Neural cell (in vitro differentiated cells): ENCODE results near the gene LRRC8C.

Source experiments
- POLR2AphosphoS5 ChIP-seq: IDR thresholded peaks from 2 replicates; pipeline ENCODE4 v1.6.1; 2012
- TAF1 ChIP-seq: IDR thresholded peaks from 2 replicates; pipeline ENCODE4 v1.6.1; 2012; ENCODE audit warnings: low read depth
- TF ChIP-seq, protein P1 (sequence below): fragments of 450-650 bp; IDR thresholded peaks from 2 replicates; pipeline ENCODE4 v1.5.1; 2014; ENCODE audit warnings: antibody characterized with exemption, mild to moderate bottlenecking, moderate library complexity; ENCODE audit not compliant: poor library complexity, severe bottlenecking

DNA sequence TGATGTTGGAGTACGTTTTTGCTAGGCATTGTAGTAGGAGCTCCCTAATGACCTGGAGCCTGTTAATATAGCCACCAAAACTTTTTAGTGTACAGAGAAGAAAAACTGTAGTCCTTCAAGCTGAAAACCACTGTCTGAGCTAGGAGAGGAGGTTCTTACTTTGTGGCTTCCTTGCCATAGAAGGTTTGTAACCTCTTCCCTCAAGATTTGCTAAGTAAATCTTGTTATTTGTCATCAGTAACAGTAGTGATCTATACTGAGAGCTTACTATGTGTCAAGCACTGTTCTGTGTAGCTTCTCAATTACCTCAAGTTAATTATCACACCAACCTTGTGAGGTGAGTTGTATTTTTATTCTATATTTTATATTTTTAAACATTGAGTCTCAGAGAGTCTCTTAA is 21.2 kb upstream of the LRRC8C start:
- TF ChIP-seq, protein P1, sequence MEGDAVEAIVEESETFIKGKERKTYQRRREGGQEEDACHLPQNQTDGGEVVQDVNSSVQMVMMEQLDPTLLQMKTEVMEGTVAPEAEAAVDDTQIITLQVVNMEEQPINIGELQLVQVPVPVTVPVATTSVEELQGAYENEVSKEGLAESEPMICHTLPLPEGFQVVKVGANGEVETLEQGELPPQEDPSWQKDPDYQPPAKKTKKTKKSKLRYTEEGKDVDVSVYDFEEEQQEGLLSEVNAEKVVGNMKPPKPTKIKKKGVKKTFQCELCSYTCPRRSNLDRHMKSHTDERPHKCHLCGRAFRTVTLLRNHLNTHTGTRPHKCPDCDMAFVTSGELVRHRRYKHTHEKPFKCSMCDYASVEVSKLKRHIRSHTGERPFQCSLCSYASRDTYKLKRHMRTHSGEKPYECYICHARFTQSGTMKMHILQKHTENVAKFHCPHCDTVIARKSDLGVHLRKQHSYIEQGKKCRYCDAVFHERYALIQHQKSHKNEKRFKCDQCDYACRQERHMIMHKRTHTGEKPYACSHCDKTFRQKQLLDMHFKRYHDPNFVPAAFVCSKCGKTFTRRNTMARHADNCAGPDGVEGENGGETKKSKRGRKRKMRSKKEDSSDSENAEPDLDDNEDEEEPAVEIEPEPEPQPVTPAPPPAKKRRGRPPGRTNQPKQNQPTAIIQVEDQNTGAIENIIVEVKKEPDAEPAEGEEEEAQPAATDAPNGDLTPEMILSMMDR, result no peak
- TF ChIP-seq POLR2AphosphoS5 (no peak), TAF1 (no peak)
